GM12892 (cell line): ENCODE data around the gene KCNG3.
A peak's percentile ranks its signal among the peaks of the same experiment; 100 is the strongest.

Experiments
- DNase-seq: peaks from one replicate; pipeline ENCODE4 v3.0.0; 2011; ENCODE audit not compliant: insufficient read length
- FAIRE-seq: peaks from 2 replicates; lab custom pipeline; 2011; peaks lifted over from hg19 to GRCh38; lab: Jason Lieb, UNC
- POLR2A ChIP-seq: IDR thresholded peaks from 2 replicates; pipeline ENCODE4 v1.6.1; 2011; ENCODE audit warnings: low read depth, low read length, control low read depth
- POLR2AphosphoS5 ChIP-seq: IDR thresholded peaks from 2 replicates; pipeline ENCODE4 v1.6.1; 2011; ENCODE audit warnings: low read depth, low read length, control low read depth
- TAF1 ChIP-seq: IDR thresholded peaks from 2 replicates; pipeline ENCODE4 v1.6.1; 2011; ENCODE audit warnings: low read depth, mild to moderate bottlenecking, control low read depth, low read length, borderline replicate concordance

KCNG3 gene

GRCh38 chr2:42510191-42510590 lies 16.4 kb upstream of the KCNG3 start:
- FAIRE-seq (no peak), DNase-seq (no peak)
- TF ChIP-seq POLR2A (no peak), POLR2AphosphoS5 (no peak), TAF1 (no peak)

- no peak for FAIRE-seq
- TF ChIP-seq POLR2A = no peak
- no peak for TF ChIP-seq TAF1
- no peak for TF ChIP-seq POLR2AphosphoS5
- no peak for DNase-seq
These were observed 10.8 kb upstream of the KCNG3 start for GRCh38 chr2:42504364-42505230.

GRCh38 chr2:42503291-42503690 lies 9.5 kb upstream of the KCNG3 start:
- FAIRE-seq (no peak), DNase-seq (no peak)
- TF ChIP-seq POLR2AphosphoS5 = no peak
- no peak for TF ChIP-seq TAF1
- no peak for TF ChIP-seq POLR2A

- no peak for DNase-seq
- TF ChIP-seq POLR2A = no peak
- no peak for TF ChIP-seq POLR2AphosphoS5
- TF ChIP-seq TAF1 = no peak
- no peak for FAIRE-seq
These were observed 4.7 kb upstream of the KCNG3 start for GRCh38 chr2:42498497-42498896.

GRCh38 chr2:42495611-42496010 lies 1.8 kb upstream of the KCNG3 start:
- no peak for TF ChIP-seq TAF1
- TF ChIP-seq POLR2A = no peak
- TF ChIP-seq POLR2AphosphoS5 = no peak
- no peak for FAIRE-seq
- DNase-seq = no peak

- DNase-seq (no peak), FAIRE-seq (no peak)
- TF ChIP-seq POLR2AphosphoS5 = no peak
- TF ChIP-seq POLR2A = no peak
- TF ChIP-seq TAF1 = no peak
These were observed 1.4 kb upstream of the KCNG3 start for GRCh38 chr2:42495234-42495581.

GRCh38 chr2:42494355-42495233 lies 812 bp upstream of the KCNG3 start:
- TF ChIP-seq POLR2AphosphoS5 (no peak), TAF1 (no peak), POLR2A (no peak)
- DNase-seq = peak; percentile 49
- peak; percentile 89 for FAIRE-seq

GRCh38 chr2:42492691-42493467 lies 903 bp downstream of the KCNG3 start:
- FAIRE-seq = no peak
- DNase-seq = no peak
- TF ChIP-seq POLR2A (no peak), POLR2AphosphoS5 (no peak), TAF1 (no peak)

GRCh38 chr2:42488297-42488696 lies 5.5 kb downstream of the KCNG3 start:
- no peak for TF ChIP-seq POLR2AphosphoS5
- no peak for TF ChIP-seq POLR2A
- no peak for TF ChIP-seq TAF1
- FAIRE-seq = no peak

GRCh38 chr2:42486145-42486906 lies 7.5 kb downstream of the KCNG3 start:
- TF ChIP-seq TAF1 = no peak
- no peak for TF ChIP-seq POLR2AphosphoS5
- TF ChIP-seq POLR2A = no peak
- DNase-seq (no peak), FAIRE-seq (no peak)

More at GRCh38 chr2:42488297-42488696, 5.5 kb downstream of the KCNG3 start:
- no peak for DNase-seq
